Endothelial cell (in vitro differentiated cells): ENCODE measurements around the gene TTI1. TPM values are rescaled to one million over a fixed set of nuclear protein-coding genes. Genes with fewer than 3 reads are reported as not detected.

ENCODE experiments used
- DNase-seq: peaks from one replicate; pipeline ENCODE4 v3.0.0; 2021; ENCODE audit warnings: low spot score
- H3K27ac Mint-ChIP-seq: one replicate; pipeline ENCODE4 v1.8.0; 2021; ENCODE audit warnings: mixed read lengths, inconsistent platforms; ENCODE audit not compliant: unreplicated experiment
- H3K27me3 Mint-ChIP-seq: one replicate; pipeline ENCODE4 v1.8.0; 2021; ENCODE audit warnings: mild to moderate bottlenecking, moderate library complexity, mixed read lengths, inconsistent platforms; ENCODE audit not compliant: unreplicated experiment
- H3K36me3 Mint-ChIP-seq: one replicate; pipeline ENCODE4 v1.8.0; 2021; ENCODE audit warnings: mild to moderate bottlenecking, low read depth, mixed read lengths, inconsistent platforms; ENCODE audit not compliant: unreplicated experiment
- H3K4me1 Mint-ChIP-seq: one replicate; pipeline ENCODE4 v1.8.0; 2021; ENCODE audit warnings: mild to moderate bottlenecking, mixed read lengths, inconsistent platforms; ENCODE audit not compliant: unreplicated experiment
- H3K4me3 Mint-ChIP-seq: one replicate; pipeline ENCODE4 v1.8.0; 2021; ENCODE audit warnings: mild to moderate bottlenecking, mixed read lengths, inconsistent platforms; ENCODE audit not compliant: unreplicated experiment
- H3K9me3 Mint-ChIP-seq: one replicate; pipeline ENCODE4 v1.8.0; 2021; ENCODE audit warnings: mixed read lengths, inconsistent platforms; ENCODE audit not compliant: unreplicated experiment
- total RNA-seq: library from RNA; stranded (reverse); fragmentation: NEBNext Ultra II Directional; extraction: Animal tissue kit (Norgen Biotek cat#: 25700); gene quantifications from one replicate; pipeline ENCODE4 v1.2.1, GENCODE V29; 2021; ENCODE audit not compliant: unreplicated experiment
- TF ChIP-seq, protein P1 (sequence below): fragments of 200-600 bp; sonication (generic); IDR thresholded peaks from one replicate; pipeline ENCODE4 v1.5.0; 2021; ENCODE audit warnings: antibody characterized with exemption; ENCODE audit not compliant: unreplicated experiment

Gene TTI1
- total RNA-seq, 1 donor from 2014 or later = 31.9 TPM

DNA sequence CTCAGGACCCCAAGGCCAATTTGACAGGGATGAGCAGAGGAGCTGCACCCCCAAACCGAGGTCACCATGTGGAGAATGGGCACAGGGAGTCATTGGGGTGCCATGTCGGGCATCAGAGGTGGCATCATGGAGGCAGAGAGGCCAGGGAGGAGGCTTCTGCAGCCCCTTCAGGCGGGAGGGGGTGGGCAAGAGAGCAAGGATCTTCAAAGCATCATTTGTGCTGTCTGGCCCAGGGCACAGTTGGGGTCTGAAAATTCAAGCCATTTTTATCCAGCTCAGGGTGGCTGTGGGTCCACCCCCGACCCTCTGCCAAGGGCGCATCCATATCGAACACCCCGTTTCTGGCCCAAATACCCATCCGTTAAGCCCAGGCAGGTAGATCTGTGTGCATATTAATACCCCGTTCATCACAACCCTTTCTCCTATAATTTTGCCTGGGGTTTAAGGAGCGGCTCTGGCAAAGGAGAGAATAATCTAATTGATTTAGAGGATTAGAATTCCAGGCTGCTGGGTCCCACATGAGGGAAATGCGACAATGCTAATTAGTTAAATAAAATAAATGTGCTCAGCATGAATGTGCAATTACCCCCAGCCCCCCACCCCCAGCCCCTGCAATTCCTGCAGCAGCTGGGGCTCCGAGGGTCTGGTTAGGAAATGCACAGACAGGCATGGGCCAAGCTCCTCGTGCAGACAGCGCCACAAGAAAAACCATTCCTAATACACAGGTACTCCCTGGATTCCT, 98.5 kb downstream of the TTI1 start:
- no peak for DNase-seq
- Mint-ChIP-seq H3K27ac (no peak overlapping the region), H3K9me3 (no peaks in the 10 kb centered on the region), H3K36me3 (peaks cover 3% of the 10 kb centered on the region), H3K4me3 (no peak overlapping the region), H3K4me1 (peaks cover 3% of the 10 kb centered on the region), H3K27me3 (peaks cover 7% of the 10 kb centered on the region)
- TF ChIP-seq, protein P1, sequence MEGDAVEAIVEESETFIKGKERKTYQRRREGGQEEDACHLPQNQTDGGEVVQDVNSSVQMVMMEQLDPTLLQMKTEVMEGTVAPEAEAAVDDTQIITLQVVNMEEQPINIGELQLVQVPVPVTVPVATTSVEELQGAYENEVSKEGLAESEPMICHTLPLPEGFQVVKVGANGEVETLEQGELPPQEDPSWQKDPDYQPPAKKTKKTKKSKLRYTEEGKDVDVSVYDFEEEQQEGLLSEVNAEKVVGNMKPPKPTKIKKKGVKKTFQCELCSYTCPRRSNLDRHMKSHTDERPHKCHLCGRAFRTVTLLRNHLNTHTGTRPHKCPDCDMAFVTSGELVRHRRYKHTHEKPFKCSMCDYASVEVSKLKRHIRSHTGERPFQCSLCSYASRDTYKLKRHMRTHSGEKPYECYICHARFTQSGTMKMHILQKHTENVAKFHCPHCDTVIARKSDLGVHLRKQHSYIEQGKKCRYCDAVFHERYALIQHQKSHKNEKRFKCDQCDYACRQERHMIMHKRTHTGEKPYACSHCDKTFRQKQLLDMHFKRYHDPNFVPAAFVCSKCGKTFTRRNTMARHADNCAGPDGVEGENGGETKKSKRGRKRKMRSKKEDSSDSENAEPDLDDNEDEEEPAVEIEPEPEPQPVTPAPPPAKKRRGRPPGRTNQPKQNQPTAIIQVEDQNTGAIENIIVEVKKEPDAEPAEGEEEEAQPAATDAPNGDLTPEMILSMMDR = no peak

DNA sequence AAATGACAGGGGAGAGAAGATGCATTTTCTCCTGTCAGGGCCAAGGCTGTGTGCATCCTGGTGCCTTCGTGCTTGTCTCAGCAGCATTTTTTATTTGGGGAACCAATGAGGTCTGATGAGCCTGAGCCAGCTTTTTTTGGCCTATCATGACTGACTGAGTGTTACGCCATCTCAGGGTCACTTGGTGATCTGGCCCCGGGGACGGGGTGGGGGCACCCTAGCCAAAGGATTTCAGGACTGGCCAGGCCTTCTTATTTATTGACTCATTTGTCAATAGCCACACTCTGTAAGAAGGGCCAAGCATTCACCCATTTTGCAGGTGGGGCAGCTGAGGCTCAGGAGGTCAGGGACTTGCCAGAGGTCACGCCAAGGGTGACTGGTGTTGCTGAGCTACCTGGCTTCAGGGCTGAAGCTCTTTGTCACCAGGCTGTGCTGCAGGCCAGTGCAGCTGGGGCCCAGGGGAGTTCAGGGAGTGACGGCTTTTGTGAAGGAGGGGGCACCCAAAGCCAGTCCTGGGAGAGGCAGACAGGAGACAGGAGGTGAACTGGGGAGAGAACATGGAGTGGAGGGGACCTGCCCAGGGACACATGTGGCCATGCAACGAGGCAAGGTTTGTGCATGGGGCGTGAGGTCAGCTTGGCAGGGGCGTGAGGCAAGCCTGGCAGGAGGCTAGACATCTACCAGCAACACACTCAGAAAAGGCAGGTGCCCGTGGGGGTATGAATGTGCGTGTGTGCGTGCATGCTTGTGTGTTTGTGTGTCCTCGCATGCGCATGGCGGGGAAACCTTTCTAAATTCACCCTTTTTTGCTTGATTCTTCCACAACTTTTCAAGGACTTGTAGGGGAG, 99.2 kb downstream of the TTI1 start:
- H3K36me3 Mint-ChIP-seq = peaks cover 3% of the 10 kb centered on the region
- TF ChIP-seq, protein P1 = no peak
- DNase-seq = no peak
- H3K27ac Mint-ChIP-seq = no peak overlapping the region
- no peak overlapping the region for H3K4me3 Mint-ChIP-seq
- H3K4me1 Mint-ChIP-seq = peaks cover 3% of the 10 kb centered on the region
- H3K27me3 Mint-ChIP-seq = peaks cover 7% of the 10 kb centered on the region
- no peaks in the 10 kb centered on the region for H3K9me3 Mint-ChIP-seq

Other genes starting within 250 kb of the TTI1 start
- gene VSTM2L, start 130.3 kb downstream of the TTI1 start, total RNA-seq = 1.6 TPM
- gene RPRD1B, start 290 bp upstream of the TTI1 start, total RNA-seq = 24.1 TPM
- gene TGM2, start 131.8 kb upstream of the TTI1 start, total RNA-seq = 216 TPM
- gene KIAA1755, start 227.3 kb upstream of the TTI1 start, total RNA-seq = not detected